KMS-11 (cell line): ENCODE data around the gene SLC40A1.

Source experiments
- H2AFZ ChIP-seq: fragments of 200-600 bp; sonication (generic); 2 replicates; pipeline ENCODE4 v1.6.1; 2016; ENCODE audit warnings: antibody characterized with exemption, mixed run types, low read depth
- H3K27ac ChIP-seq: fragments of 200-600 bp; sonication (generic); 2 replicates; pipeline ENCODE4 v1.6.1; 2016; ENCODE audit warnings: mild to moderate bottlenecking, mixed run types
- H3K27me3 ChIP-seq: fragments of 200-600 bp; sonication (generic); 2 replicates; pipeline ENCODE4 v1.6.1; 2017; ENCODE audit warnings: mild to moderate bottlenecking, low read depth, mixed run types, moderate library complexity; ENCODE audit not compliant: insufficient read depth
- H3K36me3 ChIP-seq: fragments of 200-600 bp; sonication (generic); 2 replicates; pipeline ENCODE4 v1.6.1; 2017; ENCODE audit warnings: mild to moderate bottlenecking, mixed run types; ENCODE audit not compliant: insufficient read depth
- H3K4me1 ChIP-seq: fragments of 200-600 bp; sonication (generic); 2 replicates; pipeline ENCODE4 v1.6.1; 2016; ENCODE audit warnings: mild to moderate bottlenecking, low read depth, mixed run types; ENCODE audit not compliant: poor library complexity, severe bottlenecking
- H3K4me2 ChIP-seq: fragments of 200-600 bp; sonication (generic); 2 replicates; pipeline ENCODE4 v1.7.0; 2016; ENCODE audit warnings: mild to moderate bottlenecking, mixed run types
- H3K4me3 ChIP-seq: fragments of 200-600 bp; sonication (generic); IDR thresholded peaks from 2 replicates; pipeline ENCODE4 v1.6.1; 2017; ENCODE audit warnings: low read depth, low read length, mixed read lengths; ENCODE audit not compliant: insufficient read depth
- H3K79me2 ChIP-seq: fragments of 200-600 bp; sonication (generic); 2 replicates; pipeline ENCODE4 v1.6.1; 2016; ENCODE audit warnings: low read depth, mixed run types; ENCODE audit not compliant: insufficient read depth
- H3K9ac ChIP-seq: fragments of 200-600 bp; sonication (generic); 2 replicates; pipeline ENCODE4 v1.6.1; 2016; ENCODE audit warnings: mild to moderate bottlenecking, mixed run types
- H4K20me1 ChIP-seq: fragments of 200-600 bp; sonication (generic); 2 replicates; pipeline ENCODE4 v1.6.1; 2016; ENCODE audit warnings: mild to moderate bottlenecking, mixed run types; ENCODE audit not compliant: insufficient read depth
- CTCF ChIP-seq: fragments of 200-600 bp; sonication (generic); conservative IDR thresholded peaks from 2 replicates; pipeline ENCODE4 v1.6.1; 2017; ENCODE audit warnings: low read depth, mild to moderate bottlenecking, antibody characterized with exemption, low read length, moderate library complexity, mixed read lengths

Gene SLC40A1

DNA sequence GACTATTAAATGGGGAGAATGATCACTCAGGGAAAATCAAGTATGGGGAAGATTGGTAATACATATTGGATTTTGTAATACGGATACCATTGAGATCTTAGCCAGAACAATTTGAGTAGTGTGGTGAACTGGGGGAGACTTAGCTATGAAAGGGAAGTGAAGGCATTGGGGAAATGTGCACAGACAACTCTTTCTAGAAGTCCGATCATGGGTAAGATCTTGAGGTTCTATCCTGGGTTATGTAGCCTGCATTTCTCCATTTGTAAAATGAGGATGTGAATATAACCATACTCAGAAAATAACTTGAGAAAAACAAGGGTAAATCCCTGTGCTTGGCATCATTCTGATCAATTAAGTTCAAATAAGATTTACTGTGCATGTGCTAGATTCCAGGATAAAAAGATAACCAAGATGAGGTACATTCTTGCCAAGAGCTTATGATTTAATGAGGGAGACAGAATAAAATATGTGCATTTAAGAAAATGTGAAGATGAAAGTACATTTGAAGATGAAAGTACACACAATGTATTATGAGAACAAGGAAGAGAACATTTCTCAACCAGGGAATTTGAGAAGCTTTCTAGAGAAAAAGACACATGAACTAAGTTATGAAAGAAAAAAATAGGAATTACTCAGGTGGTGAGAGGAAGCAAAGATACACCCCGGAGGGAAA is 49.5 kb downstream of the SLC40A1 start:
- no peak overlapping the region for H3K4me3 ChIP-seq
- TF ChIP-seq CTCF: no peak
- H3K4me1 ChIP-seq: peaks cover 61% of the 10 kb centered on the region
- no peaks in the 10 kb centered on the region for H3K79me2 ChIP-seq
- no peak overlapping the region for H3K4me2 ChIP-seq
- H4K20me1 ChIP-seq: no peaks in the 10 kb centered on the region
- no peak overlapping the region for H2AFZ ChIP-seq
- no peaks in the 10 kb centered on the region for H3K36me3 ChIP-seq
- H3K27me3 ChIP-seq: no peaks in the 10 kb centered on the region
- no peak overlapping the region for H3K27ac ChIP-seq
- no peak overlapping the region for H3K9ac ChIP-seq

GRCh38 chr2:189528617-189529016 is 52.0 kb downstream of the SLC40A1 start:
- Histone ChIP-seq H3K4me3 (no peak overlapping the region), H3K36me3 (no peaks in the 10 kb centered on the region), H3K27ac (peak overlapping the region; percentile 89), H4K20me1 (no peaks in the 10 kb centered on the region), H3K4me2 (peak overlapping the region; percentile 61), H3K4me1 (peaks cover 54% of the 10 kb centered on the region), H2AFZ (no peak overlapping the region), H3K27me3 (no peaks in the 10 kb centered on the region), H3K9ac (no peak overlapping the region), H3K79me2 (no peaks in the 10 kb centered on the region)
- no peak for TF ChIP-seq CTCF

DNA sequence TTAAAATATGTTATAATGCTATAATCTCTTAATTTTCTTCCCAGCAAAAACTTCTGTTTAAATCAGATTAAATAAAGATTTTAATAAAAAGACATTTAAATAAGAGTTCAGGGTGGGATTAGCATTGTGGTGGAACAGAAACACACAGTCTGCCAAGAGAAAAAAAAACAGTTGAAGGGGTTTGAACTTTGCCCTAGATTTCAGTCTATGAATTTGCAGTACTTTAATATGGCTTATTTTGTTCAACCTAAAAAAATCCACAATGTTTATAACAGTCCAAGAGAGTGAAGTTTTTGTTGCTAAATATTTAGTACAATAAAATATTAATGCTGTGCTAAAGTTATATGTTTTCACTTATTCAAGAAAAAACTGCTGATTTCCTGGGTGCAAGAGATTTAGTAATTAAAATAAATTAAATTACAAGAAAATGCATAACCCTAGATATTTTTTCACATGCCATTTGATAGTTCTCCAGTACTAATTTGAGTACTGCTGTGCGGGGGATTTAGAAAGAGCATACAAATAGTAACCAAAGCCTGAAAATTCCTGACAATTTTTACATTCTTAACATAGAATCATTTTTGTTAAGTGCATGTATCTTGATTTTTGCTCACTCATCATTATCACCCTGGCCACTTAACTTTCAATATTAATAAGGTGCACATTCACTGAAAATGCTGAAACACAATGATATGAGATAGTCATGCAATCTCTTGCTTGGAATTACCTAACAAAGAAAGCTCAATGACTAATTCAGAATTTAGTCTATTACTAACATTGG is 52.6 kb downstream of the SLC40A1 start:
- peak overlapping the region; percentile 66 for H3K9ac ChIP-seq
- H4K20me1 ChIP-seq: no peaks in the 10 kb centered on the region
- peak overlapping the region; percentile 61 for H3K4me2 ChIP-seq
- H2AFZ ChIP-seq: peak overlapping the region; percentile 55; the same call in 1 of the 2 replicates
- peaks cover 51% of the 10 kb centered on the region for H3K4me1 ChIP-seq
- H3K4me3 ChIP-seq: no peak overlapping the region
- no peaks in the 10 kb centered on the region for H3K79me2 ChIP-seq
- H3K27me3 ChIP-seq: no peaks in the 10 kb centered on the region
- H3K27ac ChIP-seq: peak overlapping the region; percentile 89
- TF ChIP-seq CTCF: no peak
- H3K36me3 ChIP-seq: no peaks in the 10 kb centered on the region

DNA sequence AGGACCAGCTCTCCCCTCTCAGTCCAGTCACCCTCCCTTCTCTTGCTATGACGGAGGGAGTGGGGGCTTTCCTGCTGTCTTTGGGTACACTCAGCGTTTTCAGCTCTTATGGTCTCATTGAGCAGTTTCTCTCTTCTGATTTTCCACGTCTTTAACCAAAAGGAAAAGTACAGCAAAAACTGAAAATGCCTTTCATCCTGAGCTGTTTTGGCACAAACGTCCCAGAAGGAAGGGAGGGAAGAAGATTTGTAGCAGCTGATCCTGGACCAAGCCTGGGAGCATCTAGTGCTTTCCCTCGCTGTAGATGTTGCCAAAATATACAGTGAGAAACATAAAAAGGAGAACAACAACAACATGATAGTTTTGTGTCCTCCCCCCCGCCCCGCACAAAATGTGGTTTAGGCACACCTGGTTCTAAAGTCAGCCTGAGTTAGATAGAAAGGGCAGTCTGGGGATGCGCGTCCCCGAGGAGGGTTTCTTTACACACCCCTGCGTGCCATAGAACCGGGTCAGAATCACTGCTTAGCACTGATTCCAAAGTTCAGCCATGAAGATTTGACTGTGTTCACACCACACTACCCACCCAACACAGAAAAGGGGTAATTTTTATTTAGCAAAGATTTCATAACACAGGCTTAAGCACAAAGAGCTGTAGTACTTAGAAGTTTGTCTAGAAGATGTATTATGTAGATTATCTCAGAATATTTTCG is 53.4 kb downstream of the SLC40A1 start:
- H3K27ac ChIP-seq: peak overlapping the region; percentile 89
- H3K79me2 ChIP-seq: no peaks in the 10 kb centered on the region
- peak overlapping the region; percentile 61 for H3K4me2 ChIP-seq
- peak overlapping the region; percentile 58 for H3K4me3 ChIP-seq
- H3K4me1 ChIP-seq: peaks cover 58% of the 10 kb centered on the region
- peak overlapping the region; percentile 66 for H3K9ac ChIP-seq
- no peaks in the 10 kb centered on the region for H4K20me1 ChIP-seq
- no peaks in the 10 kb centered on the region for H3K36me3 ChIP-seq
- TF ChIP-seq CTCF: no peak
- peak overlapping the region; percentile 55 for H2AFZ ChIP-seq
- H3K27me3 ChIP-seq: no peaks in the 10 kb centered on the region
